GM19328 (cell line): ENCODE measurements around the gene ST3GAL3.

Experiments used
- ATAC-seq: cut with Tn5 transposase; IDR thresholded peaks from one replicate; pipeline ENCODE4 v1.9.1; 2021; ENCODE audit warnings: mild to moderate bottlenecking, moderate library complexity; ENCODE audit not compliant: unreplicated experiment

ST3GAL3 gene

GRCh38 chr1:43977376-43978263, 270.3 kb downstream of the ST3GAL3 start:
- ATAC-seq: no peak

- no peak for ATAC-seq
Measured at GRCh38 chr1:43978264-43978550, 270.9 kb downstream of the ST3GAL3 start.

GRCh38 chr1:43978551-43979260, 271.4 kb downstream of the ST3GAL3 start, which contains the start of gene B4GALT2:
Gene B4GALT2 (plus strand): TSS chr1:43979210. CDS start chr1:43981161, 1,951 bp downstream.
- ATAC-seq: no peak

- no peak for ATAC-seq
Measured at GRCh38 chr1:43979261-43979527, 271.9 kb downstream of the ST3GAL3 start.

GRCh38 chr1:43979528-43980254, 272.4 kb downstream of the ST3GAL3 start:
- no peak for ATAC-seq

GRCh38 chr1:43980255-43981134, 273.2 kb downstream of the ST3GAL3 start:
- ATAC-seq: no peak
